ENCODE results near the gene LRTM2. TPM values are rescaled to one million over a fixed set of nuclear protein-coding genes. Genes with fewer than 3 reads are reported as not detected.

The LRTM2 gene
- total RNA-seq, 1 experiment from 2014 or later, result not detected

- POLR2A ChIA-PET (ENCODE audit: unreplicated experiment), result no interaction called here
- TF ChIP-seq CTCF (conservative IDR thresholded peaks at IDR 0.05) (no peak), EZH2 (IDR thresholded peaks at IDR 0.05; ENCODE audit: low read depth) (no peak)
- BruUV-seq (replicated peaks), result no TSS peak
Measured at GRCh38 chr12:1880876-1881275, 60.5 kb downstream of the LRTM2 start.

DNA sequence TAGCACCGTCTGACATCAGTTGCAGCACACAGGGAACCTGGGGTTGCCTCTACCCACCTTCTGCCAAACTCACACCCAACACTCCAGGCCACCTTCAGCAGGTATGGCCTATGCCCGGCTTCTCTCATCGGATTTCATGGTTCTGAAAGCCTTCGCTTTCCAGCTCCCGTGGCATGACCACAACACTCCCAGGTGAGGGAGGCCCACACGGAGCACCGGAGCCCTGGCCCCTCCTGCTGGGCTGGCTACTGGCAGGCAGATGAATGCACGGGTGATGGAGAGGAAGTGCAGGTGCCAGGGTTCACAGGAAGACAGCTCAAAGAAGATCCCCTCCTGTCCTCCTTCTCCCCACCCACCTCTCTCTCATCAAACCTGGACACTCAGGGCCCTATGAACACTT is 60.9 kb downstream of the LRTM2 start:
- CTCF ChIA-PET, result no interaction called here
- H2AFZ ChIP-seq, result no peak overlapping the region
- intact Hi-C loops (cut with micrococcal nuclease; ENCODE audit: unreplicated experiment), result no loop called here

More at GRCh38 chr12:1880876-1881275, 60.5 kb downstream of the LRTM2 start:
- no peak overlapping the region for H2AFZ ChIP-seq
- no peak overlapping the region for H3K27ac ChIP-seq
- H3K4me1 ChIP-seq (replicated peaks; ENCODE audit: insufficient read depth), result no peaks in the 10 kb centered on the region
- no peaks in the 10 kb centered on the region for H3K79me2 ChIP-seq (ENCODE audit: low read depth)
- no peak for DNase-seq
- CTCF ChIA-PET, result no interaction called here
- H3K27me3 ChIP-seq (ENCODE audit: insufficient read depth, low read depth), result peaks cover 98% of the 10 kb centered on the region
- intact Hi-C loops (cut with micrococcal nuclease; ENCODE audit: unreplicated experiment), result no loop called here
- H3K4me2 ChIP-seq, result no peak overlapping the region
- no peaks in the 10 kb centered on the region for H3K9me2 ChIP-seq (ENCODE audit: insufficient read depth)
- H3K36me3 ChIP-seq (ENCODE audit: low read depth), result no peaks in the 10 kb centered on the region
- no peak overlapping the region for H3K4me3 ChIP-seq
- no peaks in the 10 kb centered on the region for H3F3A ChIP-seq (ENCODE audit: insufficient read depth, low read depth)
- H4K20me1 ChIP-seq (ENCODE audit: insufficient read depth), result no peaks in the 10 kb centered on the region
- H3K9me3 ChIP-seq (ENCODE audit: insufficient read depth, low read depth), result no peaks in the 10 kb centered on the region

GRCh38 chr12:1881936-1882335 is 61.6 kb downstream of the LRTM2 start:
- Histone ChIP-seq H3K4me3 (no peak overlapping the region), H3K9me3 (ENCODE audit: insufficient read depth, low read depth) (no peaks in the 10 kb centered on the region), H3K27ac (no peak overlapping the region), H2AFZ (no peak overlapping the region), H3K36me3 (ENCODE audit: low read depth) (no peaks in the 10 kb centered on the region), H3K4me2 (no peak overlapping the region), H3F3A (ENCODE audit: insufficient read depth, low read depth) (no peaks in the 10 kb centered on the region), H3K9me2 (ENCODE audit: insufficient read depth) (no peaks in the 10 kb centered on the region), H3K27me3 (ENCODE audit: insufficient read depth, low read depth) (peaks cover 98% of the 10 kb centered on the region), H4K20me1 (ENCODE audit: insufficient read depth) (no peaks in the 10 kb centered on the region), H3K4me1 (replicated peaks; ENCODE audit: insufficient read depth) (no peaks in the 10 kb centered on the region), H3K79me2 (ENCODE audit: low read depth) (no peaks in the 10 kb centered on the region)
- no TSS peak for BruUV-seq (replicated peaks)
- ChIA-PET POLR2A (ENCODE audit: unreplicated experiment) (no interaction called here), CTCF (no interaction called here)
- intact Hi-C loops (cut with micrococcal nuclease; ENCODE audit: unreplicated experiment), result no loop called here
- no peak for TF ChIP-seq EZH2 (IDR thresholded peaks at IDR 0.05; ENCODE audit: low read depth)
- no peak for DNase-seq

More for the DNA sequence above, 60.9 kb downstream of the LRTM2 start:
- Histone ChIP-seq H3K27ac (no peak overlapping the region), H3K27me3 (ENCODE audit: insufficient read depth, low read depth) (peaks cover 98% of the 10 kb centered on the region), H3K9me2 (ENCODE audit: insufficient read depth) (no peaks in the 10 kb centered on the region), H3K4me2 (no peak overlapping the region), H4K20me1 (ENCODE audit: insufficient read depth) (no peaks in the 10 kb centered on the region), H3K4me3 (no peak overlapping the region), H3K4me1 (replicated peaks; ENCODE audit: insufficient read depth) (no peaks in the 10 kb centered on the region), H3K9me3 (ENCODE audit: insufficient read depth, low read depth) (no peaks in the 10 kb centered on the region), H3F3A (ENCODE audit: insufficient read depth, low read depth) (no peaks in the 10 kb centered on the region), H3K79me2 (ENCODE audit: low read depth) (no peaks in the 10 kb centered on the region), H3K36me3 (ENCODE audit: low read depth) (no peaks in the 10 kb centered on the region)
- POLR2A ChIA-PET (ENCODE audit: unreplicated experiment), result no interaction called here
- no TSS peak for BruUV-seq (replicated peaks)
- no peak for DNase-seq
- TF ChIP-seq CTCF (conservative IDR thresholded peaks at IDR 0.05) (no peak), EZH2 (IDR thresholded peaks at IDR 0.05; ENCODE audit: low read depth) (no peak)

DNA sequence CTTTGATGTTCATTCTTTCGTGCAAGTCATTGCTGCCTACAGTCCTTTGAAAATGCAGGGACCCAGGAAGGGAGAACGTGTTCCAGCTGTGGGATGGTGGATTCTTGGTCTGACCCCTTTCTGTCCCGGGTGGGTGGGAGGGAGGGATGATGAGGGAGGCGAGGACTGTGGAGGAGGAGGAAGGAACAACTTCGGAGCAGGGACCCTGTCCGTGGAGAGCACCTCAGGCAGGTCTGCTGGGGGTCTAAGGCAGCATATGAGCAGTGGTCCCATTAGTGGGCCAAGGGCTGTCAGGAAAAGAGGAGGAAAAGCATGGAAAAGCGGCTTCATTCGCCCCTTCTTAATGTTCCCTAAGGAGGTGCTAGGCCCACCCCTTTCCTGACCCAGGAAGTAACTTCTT is 62.0 kb downstream of the LRTM2 start:
- BruUV-seq (replicated peaks), result no TSS peak
- Histone ChIP-seq H2AFZ (no peak overlapping the region), H3K9me2 (ENCODE audit: insufficient read depth) (no peaks in the 10 kb centered on the region), H3F3A (ENCODE audit: insufficient read depth, low read depth) (no peaks in the 10 kb centered on the region), H3K9me3 (ENCODE audit: insufficient read depth, low read depth) (no peaks in the 10 kb centered on the region), H3K27ac (no peak overlapping the region), H3K79me2 (ENCODE audit: low read depth) (no peaks in the 10 kb centered on the region), H3K36me3 (ENCODE audit: low read depth) (no peaks in the 10 kb centered on the region), H3K4me3 (no peak overlapping the region), H3K27me3 (ENCODE audit: insufficient read depth, low read depth) (peaks cover 98% of the 10 kb centered on the region), H4K20me1 (ENCODE audit: insufficient read depth) (no peaks in the 10 kb centered on the region), H3K4me1 (replicated peaks; ENCODE audit: insufficient read depth) (no peaks in the 10 kb centered on the region), H3K4me2 (no peak overlapping the region)
- POLR2A ChIA-PET (ENCODE audit: unreplicated experiment), result no interaction called here
- DNase-seq, result no peak
- CTCF ChIA-PET, result no interaction called here
- intact Hi-C loops (cut with micrococcal nuclease; ENCODE audit: unreplicated experiment), result no loop called here
- no peak for TF ChIP-seq CTCF (conservative IDR thresholded peaks at IDR 0.05)
- no peak for TF ChIP-seq EZH2 (IDR thresholded peaks at IDR 0.05; ENCODE audit: low read depth)

Data from PC-9 (cell line).